ENCODE results near the gene F2R. TPM values are rescaled to one million over a fixed set of nuclear protein-coding genes. Genes with fewer than 3 reads are reported as not detected.
"Not testable (repeated sequence)": the region's sequence is repeated elsewhere in the genome, so short reads cannot be mapped to it uniquely, and the experiment has no call there.

Gene F2R
- total RNA-seq, 1 donor from 2014 or later, result 41.4 TPM

DNA sequence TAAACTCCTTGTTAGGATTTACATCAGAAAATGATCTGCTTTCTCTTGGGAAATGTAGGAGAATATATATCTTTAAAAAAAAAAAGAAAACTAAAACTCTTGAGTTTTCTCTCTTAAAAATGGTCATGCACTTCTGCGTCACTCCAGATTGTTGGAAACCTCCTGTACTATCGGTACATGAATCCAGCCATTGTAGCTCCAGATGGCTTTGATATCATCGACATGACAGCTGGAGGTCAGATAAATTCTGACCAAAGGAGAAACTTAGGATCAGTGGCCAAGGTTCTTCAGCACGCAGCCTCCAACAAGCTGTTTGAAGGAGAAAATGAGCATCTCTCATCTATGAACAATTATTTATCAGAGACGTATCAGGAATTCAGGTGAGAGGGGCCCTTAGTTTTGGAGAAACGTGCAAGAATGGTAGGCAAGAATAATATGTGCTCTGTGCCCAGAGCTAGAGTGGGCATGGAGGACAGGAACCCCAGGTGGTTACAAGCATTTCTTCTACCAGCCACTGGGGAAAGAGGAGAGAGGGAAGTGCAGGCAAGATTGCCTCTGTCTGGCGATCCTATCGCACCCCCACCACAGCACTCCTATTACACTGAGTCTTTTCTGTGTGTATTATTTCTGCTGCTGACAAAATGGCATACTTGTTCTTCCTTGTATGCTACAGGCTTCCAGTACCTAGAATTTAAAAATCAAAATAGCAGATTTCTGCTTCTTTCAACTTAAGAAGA, 41.4 kb upstream of the F2R start:
- TF ChIP-seq, protein P1, sequence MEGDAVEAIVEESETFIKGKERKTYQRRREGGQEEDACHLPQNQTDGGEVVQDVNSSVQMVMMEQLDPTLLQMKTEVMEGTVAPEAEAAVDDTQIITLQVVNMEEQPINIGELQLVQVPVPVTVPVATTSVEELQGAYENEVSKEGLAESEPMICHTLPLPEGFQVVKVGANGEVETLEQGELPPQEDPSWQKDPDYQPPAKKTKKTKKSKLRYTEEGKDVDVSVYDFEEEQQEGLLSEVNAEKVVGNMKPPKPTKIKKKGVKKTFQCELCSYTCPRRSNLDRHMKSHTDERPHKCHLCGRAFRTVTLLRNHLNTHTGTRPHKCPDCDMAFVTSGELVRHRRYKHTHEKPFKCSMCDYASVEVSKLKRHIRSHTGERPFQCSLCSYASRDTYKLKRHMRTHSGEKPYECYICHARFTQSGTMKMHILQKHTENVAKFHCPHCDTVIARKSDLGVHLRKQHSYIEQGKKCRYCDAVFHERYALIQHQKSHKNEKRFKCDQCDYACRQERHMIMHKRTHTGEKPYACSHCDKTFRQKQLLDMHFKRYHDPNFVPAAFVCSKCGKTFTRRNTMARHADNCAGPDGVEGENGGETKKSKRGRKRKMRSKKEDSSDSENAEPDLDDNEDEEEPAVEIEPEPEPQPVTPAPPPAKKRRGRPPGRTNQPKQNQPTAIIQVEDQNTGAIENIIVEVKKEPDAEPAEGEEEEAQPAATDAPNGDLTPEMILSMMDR (conservative IDR thresholded peaks at IDR 0.05; ENCODE audit: low read depth, low read length), result no peak
- H3K4me3 ChIP-seq (ENCODE audit: low read depth, low read length), result no peak overlapping the region
- DNase-seq (ENCODE audit: low read depth), result no peak

DNA sequence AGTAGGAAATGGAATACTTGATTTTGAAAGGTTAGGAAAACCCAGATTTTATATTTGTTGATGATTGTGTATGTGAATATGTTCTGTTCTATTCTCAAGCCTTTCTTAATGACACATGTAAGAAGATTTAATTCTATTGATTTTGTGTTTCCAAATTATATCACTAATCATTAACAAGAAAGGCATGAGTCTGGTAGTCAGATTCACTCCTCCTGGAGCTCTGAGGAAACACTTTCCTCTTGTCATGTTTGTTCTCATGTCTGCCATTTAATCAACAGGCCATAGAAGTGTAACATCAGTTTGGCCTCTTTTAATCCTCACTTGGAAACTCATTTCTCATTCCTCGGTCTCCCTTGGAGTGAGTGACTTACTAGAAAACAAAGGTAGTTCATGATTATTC, 40.6 kb upstream of the F2R start:
- no peak overlapping the region for H3K4me3 ChIP-seq (ENCODE audit: low read depth, low read length)
- no peak for DNase-seq (ENCODE audit: low read depth)
- TF ChIP-seq, protein P1 (conservative IDR thresholded peaks at IDR 0.05; ENCODE audit: low read depth, low read length), result no peak

DNA sequence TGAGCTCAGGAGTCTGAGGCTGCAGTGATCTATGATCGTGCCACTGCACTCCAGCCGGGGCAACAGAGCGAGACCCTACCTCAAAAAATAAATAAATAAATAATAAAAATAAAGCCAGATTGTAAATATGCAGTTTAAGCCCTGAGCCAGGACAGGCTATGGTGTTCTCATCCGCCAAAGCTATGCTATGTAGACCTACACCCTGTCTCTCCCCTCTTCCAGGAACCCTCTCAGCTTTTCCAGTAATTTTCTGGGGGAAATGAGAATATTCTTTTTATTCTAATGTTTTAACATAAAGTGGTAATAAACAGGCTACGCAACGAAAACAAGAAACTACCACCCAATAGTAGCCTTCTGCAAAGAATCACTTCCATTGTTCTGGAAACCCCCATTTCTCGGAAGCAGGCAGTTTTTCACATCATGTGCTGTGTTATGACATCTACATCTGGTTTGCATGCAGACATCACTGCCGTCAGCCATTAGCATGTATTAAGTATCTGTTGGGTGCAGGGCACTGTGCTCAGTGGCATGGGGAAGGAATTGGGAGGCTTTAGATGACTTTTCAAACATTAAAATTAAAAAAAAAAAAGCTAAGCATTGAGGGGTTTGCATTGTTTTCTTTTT, 38.0 kb upstream of the F2R start:
- DNase-seq (ENCODE audit: low read depth), result no peak
- TF ChIP-seq, protein P1 (conservative IDR thresholded peaks at IDR 0.05; ENCODE audit: low read depth, low read length), result no peak
- H3K4me3 ChIP-seq (ENCODE audit: low read depth, low read length), result no peak overlapping the region

DNA sequence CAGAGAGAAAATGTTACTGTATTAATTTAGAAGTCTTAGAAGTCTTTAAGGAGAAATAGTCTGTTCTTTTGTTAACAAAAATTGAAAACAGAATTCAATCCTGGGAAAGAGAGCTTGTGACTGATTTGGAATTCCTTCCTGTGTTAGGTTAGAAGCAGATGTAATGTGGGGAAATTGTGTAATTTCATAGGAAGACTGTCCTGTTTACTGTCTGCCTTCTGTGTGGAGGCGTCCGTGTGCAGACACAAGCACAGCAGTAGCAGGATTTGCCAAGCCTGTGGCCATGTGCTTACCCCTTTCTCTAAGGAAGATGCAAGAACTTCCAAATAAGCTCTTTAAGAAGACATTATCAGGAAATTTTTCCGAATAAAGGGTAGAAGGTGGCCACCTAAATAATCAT, 36.7 kb upstream of the F2R start:
- TF ChIP-seq, protein P1 (conservative IDR thresholded peaks at IDR 0.05; ENCODE audit: low read depth, low read length), result no peak

DNA sequence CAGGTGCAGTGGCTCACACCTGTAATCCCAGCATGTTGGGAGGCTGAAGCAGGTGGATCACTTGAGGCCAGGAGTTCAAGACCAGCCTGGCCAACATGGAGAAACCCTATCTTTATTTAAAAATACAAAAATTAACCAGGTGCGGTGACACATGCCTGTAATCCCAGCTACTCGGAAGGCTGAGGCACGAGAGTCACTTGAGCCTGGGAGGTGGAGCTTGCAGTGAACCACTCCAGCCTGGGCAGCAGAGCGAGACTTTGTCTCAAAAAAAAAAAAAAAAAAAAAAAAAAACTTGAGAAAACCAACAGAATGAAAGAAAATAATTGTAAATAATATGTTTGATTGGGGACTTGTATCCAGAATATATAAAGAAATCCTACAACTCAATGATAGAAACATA, 35.1 kb upstream of the F2R start:
- DNase-seq (ENCODE audit: low read depth); H3K4me3 ChIP-seq (ENCODE audit: low read depth, low read length): not testable (repeated sequence)

More for the DNA sequence above, 36.7 kb upstream of the F2R start:
- H3K4me3 ChIP-seq (ENCODE audit: low read depth, low read length), result no peak overlapping the region
- DNase-seq (ENCODE audit: low read depth), result no peak

DNA sequence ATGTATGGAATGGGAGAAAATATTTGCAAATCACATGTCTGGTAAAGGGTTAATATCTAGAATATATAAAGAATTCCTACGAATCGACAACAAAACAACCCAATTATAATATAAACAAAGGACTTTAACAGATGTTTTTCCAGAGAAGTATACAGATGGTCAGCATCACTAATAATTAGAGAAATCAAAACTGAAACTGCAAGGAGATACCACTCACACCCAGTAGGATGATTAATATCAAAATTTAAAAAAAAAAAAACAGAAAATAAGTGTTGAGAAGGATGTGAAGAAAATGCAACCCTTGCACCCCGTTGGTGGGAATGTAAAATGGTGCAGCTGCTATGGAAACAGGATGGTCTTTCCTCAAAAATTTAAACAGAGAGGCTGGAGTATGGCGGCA, 34.6 kb upstream of the F2R start:
- H3K4me3 ChIP-seq (ENCODE audit: low read depth, low read length), result no peak overlapping the region
- DNase-seq (ENCODE audit: low read depth), result no peak
- TF ChIP-seq, protein P1 (conservative IDR thresholded peaks at IDR 0.05; ENCODE audit: low read depth, low read length), result no peak

DNA sequence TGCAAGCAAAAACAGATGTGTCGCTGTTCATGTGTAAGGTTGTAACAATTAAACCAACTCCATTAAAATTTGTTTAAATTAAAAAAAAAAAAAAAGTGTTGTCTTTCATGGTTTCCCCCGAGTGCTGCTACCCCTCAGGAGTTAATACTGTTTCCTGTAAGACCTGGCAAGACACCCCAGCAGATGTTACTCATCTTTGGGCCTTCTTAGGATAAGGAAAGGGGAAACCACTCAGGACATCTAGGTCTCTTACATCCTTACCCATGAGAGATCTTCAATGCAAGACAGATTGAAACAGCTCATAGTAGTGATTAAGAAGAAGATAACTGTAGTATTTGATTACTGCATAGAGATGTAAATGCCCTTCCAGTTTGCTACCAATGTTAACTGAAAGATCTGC, 33.5 kb upstream of the F2R start:
- TF ChIP-seq, protein P1 (conservative IDR thresholded peaks at IDR 0.05; ENCODE audit: low read depth, low read length), result no peak
- DNase-seq (ENCODE audit: low read depth), result no peak
- no peak overlapping the region for H3K4me3 ChIP-seq (ENCODE audit: low read depth, low read length)
